Caki2 (cell line): Measurements from ENCODE around the gene SH3YL1. TPM values are rescaled to one million over a fixed set of nuclear protein-coding genes. Genes with fewer than 3 reads are reported as not detected.
"Not testable (repeated sequence)": the region's sequence is repeated elsewhere in the genome, so short reads cannot be mapped to it uniquely, and the experiment has no call there.

ENCODE experiments used
- DNase-seq: peaks from one replicate; pipeline ENCODE4 v3.0.0-alpha.2; 2015; ENCODE audit warnings: low read depth
- in situ Hi-C: cut with HindIII; loops from 2 replicates; pipeline ENCODE4 v1.10.0; 2016; ENCODE audit warnings: low sequenced_read_pairs, low pct_unique_long_range_greater_than_20kb, mixed read lengths
- total RNA-seq: library from RNA; depleted of rRNA; stranded (reverse); fragments of >200 nt; shearing (Covaris generic); gene quantifications from 2 replicates; pipeline ENCODE4 v1.2.3, GENCODE V29; 2014; ENCODE audit warnings: low replicate concordance

Gene SH3YL1
- total RNA-seq, 1 experiment from 2014 or later = 5.7 TPM

DNA sequence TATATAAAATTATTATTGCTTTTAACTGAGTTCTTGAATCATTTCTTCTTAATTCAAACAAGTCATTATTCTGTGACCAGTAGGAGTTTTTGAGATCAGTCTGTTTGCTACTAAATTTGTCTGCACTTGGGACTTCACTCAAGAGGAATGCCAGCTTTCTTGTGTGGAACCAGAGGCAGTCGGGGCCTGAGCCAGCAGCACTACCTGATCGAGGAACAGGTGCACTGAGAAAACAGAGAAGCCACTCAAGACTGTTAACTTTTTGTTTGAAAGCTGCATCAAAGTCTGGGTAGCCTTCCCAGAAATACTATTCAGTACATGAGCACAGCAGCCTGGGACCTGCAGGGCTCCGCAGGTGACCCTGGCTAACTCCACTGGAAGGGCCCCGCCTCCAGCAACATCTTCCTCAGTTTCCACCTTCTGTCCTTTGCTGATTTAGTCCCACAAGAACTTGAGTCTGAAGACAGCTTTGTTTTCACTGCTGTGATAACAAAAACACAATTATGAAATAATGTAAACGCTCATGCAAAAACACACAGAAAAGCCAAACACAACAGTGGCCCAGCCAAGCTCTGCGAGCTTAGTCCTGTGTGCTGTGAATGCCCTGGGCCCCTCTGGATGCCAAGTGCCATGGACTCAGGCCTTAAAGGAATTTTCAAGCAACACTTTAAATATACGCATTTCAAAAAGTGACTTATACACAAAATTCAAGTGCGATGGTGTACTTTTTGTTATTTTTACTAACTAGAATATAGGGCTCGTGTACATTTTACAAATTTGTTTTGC lies 62.0 kb downstream of the SH3YL1 start:
- no peak for DNase-seq
- in situ Hi-C loops = no loop called here

DNA sequence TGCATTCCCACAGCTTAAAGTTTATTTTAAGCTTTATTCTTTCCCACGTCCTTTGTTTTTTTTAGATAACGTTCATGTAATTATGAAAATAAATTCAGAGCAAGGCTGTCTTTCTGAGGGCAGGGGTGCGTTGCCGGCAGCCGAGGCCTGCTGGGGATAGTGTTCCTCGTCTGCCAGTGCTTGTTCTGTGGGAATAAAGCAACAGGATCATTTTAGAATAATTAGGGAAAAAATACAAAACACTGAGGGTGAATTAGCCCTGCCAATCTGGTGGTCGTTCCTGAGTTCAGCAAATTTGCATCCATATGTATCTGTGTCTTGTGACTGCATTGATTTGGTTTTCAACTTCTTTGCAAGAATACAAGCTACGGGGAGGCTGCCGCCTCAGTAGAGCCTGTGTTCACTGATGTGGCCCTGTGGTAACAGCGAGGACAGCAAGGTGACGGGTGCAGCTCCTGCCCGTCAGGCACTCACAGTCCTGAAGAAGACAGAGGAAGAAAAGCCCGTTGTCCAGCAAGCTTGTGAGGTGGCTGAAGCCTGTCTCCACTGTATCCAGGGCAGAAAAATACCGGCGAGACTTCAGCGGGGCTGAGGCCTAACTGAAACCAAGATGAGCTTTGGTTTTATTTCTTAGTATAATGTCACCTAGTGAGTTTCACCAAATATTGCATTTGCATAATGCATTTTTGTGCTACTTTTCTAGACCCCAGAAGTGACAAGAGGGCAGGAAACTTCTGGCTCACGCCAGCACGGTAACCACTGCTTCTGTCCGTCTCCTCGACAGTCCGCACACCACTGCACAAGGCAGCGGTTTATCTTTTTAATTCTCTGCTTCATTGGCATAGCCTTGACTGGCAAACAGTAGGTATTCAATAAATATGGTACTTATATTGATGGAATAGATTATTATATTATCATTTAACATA lies 64.5 kb downstream of the SH3YL1 start:
- in situ Hi-C loops = no loop called here
- no peak for DNase-seq

DNA sequence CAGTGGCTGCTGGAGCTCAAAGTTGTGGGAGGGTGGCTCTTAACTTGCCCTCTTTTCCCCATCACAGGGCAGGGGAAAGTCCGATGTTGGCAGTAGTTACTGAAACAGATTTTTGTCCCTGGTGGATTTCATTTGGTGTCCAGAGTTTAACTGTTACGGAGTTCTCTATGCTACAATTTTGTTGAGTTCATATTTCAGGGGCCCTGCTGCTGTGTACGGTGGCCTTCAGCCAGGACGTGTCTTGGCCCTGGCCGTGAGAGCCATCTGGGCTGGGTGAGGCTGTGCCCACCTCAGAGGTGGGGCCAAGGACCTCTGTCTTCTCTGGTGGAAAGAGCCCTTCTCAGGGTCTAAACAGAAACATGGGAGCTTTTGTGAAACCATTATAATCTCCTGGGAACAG lies 67.4 kb downstream of the SH3YL1 start:
- in situ Hi-C loops = no loop called here
- no peak for DNase-seq

DNA sequence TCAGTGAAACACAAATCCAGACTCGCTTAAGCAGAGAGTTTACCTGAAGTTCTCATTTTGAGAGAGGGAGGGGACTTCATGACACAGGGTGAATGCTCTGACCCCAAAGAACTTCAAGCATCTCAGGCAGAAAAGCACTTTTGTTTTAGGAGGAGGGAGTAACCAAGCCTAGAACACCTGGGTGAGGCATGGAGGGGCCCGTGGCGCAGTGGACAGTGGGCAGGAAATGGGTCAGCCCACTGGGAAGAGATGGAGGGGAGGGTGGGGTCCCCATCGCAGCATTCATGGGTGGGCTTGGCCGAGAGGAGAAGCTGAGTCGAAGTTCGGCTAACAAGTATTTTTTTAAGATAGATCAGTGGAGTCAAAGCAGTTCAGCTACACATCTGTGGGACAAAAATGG lies 67.9 kb downstream of the SH3YL1 start:
- in situ Hi-C loops = no loop called here
- DNase-seq = no peak

DNA sequence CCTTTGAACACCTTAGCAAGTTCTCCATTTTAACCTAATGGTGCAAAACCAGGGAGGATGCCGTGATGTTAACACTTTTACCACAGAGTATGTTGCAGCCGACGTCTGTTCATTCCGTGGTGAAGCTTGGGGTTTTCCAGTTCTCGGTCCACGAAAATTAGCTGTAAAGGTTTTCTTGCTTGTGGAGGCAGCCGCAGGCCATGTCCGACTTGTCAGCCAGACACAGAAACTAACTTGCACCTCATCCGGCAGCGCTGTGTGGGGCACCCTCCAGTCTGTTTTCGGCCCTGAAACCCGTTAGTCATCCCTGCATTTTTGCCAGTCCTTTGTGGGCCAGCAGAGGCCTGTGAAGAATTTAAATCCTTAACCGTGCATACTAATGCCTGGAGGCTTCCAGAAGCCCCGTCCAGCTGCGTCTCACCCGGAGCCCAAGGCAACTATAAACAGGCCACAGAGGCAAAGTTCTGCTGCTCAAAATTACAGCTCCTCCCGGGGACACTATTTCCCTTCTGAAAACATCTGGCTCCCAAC lies 70.6 kb downstream of the SH3YL1 start:
- in situ Hi-C loops = no loop called here
- no peak for DNase-seq

DNA sequence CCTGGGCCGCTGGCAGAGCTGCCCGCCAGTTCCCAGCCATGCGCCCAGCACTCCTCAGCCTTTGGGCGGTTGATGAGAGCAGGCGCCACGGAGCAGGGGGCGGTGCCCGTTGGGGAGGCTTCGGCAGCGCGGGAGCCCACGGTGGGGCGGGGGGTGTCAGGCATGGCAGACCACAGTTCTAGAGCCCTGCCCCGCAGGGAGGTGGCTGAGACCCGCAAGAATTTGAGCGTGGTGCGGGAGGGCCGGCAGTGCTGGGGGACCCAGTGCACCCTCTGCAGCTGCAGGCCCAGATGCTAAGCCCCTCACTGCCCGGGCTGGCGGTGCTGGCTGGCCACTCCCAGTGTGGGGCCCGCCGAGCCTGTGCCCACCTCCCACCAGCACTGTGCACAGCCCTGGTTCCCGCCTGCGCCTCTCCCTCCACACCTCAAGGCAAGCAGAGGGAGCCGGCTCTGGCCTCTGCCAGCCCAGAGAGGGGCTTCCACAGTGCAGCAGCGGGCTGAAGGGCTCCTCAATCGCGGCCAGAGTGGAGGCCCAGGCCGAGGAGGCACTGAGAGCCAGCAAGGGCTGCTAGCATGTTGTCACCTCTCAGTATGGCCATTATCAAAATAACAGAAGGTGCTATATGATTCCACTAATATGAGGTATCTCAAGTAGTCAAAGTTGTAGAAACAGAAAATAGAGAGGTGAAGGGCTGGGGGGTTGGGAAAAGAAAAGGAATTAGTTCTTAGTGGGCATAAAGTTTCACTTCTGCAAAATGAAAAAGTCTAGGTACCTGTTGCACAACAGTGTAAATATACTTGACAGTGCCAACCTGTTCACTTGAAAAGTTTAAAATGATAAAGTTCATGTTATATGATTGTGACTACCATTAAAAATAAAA lies 72.3 kb downstream of the SH3YL1 start:
- DNase-seq = no peak
- in situ Hi-C loops = no loop called here

DNA sequence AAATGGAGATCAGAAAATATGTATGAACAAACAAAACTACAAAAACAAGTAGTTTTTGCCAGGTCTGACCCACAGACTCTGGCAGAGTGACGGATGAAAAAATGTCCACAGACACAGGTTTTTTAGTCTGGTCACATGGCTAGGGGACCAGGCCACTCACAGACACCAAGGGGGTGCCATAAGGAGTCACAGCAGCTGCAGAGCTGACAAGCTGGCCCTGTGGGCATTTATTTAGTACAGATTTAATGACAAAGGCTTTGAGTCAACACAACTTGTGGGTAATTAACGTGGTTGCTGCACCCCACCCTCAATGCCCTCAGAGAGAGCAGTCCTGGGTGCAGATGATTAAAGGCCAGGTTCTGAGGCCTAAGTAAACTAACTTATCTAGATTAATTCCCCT lies 76.0 kb downstream of the SH3YL1 start:
- in situ Hi-C loops = no loop called here
- DNase-seq = no peak

DNA sequence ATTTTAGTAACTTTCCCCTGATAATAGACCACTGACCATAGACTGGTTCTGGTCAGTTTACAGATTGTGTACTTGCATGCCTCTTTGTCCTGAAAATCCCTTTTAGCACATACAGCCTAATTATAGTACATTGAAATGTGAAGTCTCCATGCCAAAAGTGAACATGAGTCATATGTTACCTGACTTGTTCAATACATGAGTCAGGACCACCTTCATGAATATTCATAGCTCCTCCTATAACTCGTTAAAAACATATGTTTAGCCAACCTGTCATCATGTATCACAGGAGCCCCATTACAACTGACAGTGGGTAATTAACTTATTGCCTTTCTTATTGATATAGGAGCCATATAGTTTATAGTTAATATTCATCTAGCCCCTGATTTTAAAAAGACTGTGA lies 78.6 kb downstream of the SH3YL1 start:
- DNase-seq = no peak
- in situ Hi-C loops = no loop called here

DNA sequence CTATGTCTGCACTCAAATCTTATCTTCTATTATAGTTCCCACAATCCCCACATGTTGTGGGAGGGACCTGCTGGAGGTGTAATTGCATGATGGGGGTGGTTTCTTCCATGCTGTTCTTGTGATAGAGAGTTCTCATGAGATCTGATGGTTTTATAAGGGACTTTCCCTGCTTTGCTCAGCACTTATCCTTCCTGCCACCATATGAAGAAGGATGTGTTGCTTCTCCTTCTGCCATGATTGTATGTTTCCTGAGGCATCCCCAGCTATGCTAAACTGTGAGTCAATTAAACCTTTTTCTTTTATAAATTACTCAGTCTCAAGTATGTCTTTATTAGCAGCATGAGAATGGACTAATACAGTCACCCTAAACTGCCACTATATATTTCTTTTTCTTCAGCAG lies 79.1 kb downstream of the SH3YL1 start:
- no peak for DNase-seq
- in situ Hi-C loops = no loop called here

DNA sequence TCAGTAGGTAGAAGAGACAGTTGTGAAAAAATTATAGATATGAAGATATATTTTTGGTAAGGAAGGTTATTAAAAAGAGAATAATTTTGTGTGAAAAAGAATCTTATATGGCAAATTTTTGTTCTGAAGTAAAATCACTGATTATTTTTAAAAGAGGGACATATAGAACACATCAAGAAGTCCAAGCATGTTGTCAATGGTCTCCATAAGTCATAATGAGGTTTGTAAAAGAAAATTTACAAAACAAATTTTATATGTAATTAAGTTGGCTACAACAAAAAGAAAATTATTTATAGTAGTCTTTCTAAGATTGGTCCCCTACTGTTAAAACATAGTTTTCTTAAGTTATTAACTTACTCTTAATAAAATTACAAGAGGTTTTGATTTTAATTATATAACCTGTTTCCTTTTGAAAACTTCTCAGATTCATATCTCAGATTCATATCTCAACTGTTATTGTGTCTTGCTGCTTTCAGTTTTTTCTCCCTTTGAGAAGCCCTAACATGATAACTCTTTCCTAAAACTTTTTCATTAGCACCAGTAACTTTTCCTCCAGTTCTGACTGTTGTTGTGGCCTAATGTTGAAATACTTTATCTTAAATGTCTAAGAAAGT lies 81.2 kb downstream of the SH3YL1 start:
- DNase-seq = no peak
- in situ Hi-C loops = no loop called here

DNA sequence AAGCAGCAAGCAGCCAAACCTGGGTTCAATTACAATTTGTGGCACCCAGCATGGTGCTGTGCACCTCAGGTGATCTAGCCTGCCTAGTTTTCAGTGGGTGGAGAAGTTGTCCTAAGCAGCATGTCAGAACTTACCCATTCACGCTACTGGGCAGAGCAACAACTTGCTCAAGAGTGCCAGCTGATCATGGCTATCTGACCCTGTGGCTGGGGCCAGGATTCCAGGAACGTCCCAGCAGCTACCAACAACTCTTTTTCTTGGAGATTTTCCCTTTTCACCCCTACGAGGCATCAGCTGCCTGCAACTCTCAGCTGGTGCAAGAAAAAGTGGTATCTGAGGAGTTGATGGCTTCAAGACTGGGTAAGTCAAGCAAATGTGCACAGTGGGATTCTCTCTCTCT lies 83.5 kb downstream of the SH3YL1 start:
- no peak for DNase-seq
- in situ Hi-C loops = no loop called here

DNA sequence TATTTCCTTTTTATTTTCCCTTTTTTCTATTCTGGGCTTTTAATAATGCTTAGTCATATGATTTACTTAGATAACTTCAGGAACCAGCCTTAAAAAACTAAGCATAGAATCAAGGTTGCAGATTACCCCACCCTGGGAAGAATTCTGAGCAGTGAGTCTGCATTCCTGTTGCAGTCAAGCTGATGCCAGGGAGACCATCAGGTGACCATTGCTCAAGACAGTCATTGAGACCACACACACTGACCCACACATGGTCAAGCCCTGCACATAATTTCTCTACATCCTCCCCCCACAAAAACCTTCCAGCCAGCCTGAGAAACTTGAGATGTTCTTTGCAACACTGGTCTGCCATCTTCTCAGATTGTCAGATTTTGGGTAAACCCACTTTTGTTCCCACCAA lies 83.9 kb downstream of the SH3YL1 start:
- DNase-seq = peak; percentile 18

DNA sequence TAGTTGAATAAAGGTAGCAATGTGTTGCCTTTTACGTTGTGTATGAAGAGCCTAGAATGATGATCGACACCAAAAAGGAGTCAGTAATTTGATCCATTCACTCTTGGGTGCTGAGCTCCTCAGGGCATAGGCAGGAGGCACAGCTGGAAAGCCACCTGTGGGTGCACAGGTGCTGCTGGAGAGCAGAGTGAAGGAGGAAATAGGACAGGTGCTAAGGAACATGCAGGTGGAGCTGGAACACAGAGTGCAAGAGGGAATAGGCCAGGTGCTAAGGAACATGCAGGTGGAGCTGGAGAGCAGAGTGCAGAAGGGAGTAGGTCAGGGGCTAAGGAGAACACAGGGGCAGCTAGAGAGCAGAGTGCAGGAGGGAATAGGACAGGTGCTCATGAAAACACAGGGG lies 86.1 kb downstream of the SH3YL1 start:
- no peak for DNase-seq
- in situ Hi-C loops = no loop called here

More for the DNA sequence above, 83.9 kb downstream of the SH3YL1 start:
- in situ Hi-C loops = no loop called here

DNA sequence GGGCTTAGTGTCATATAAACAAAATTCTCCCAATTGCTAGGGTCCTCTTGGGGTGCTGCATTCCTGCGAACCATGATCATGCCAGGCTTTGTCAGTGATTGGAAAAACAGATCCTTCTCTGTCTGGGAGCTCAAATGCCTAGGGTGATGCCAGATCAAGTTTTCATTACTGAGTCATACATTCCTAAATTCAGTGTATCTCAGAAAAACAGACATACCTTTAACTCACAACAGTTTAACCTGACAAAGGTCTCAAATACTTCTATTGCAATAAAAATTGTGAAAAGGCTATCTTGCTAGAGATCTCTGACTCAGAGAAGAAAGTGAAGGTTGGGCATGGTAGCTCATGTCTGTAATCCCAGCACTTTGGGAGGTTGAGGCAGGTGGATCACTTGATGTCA lies 86.9 kb downstream of the SH3YL1 start:
- in situ Hi-C loops = no loop called here
- peak; percentile 40 for DNase-seq

DNA sequence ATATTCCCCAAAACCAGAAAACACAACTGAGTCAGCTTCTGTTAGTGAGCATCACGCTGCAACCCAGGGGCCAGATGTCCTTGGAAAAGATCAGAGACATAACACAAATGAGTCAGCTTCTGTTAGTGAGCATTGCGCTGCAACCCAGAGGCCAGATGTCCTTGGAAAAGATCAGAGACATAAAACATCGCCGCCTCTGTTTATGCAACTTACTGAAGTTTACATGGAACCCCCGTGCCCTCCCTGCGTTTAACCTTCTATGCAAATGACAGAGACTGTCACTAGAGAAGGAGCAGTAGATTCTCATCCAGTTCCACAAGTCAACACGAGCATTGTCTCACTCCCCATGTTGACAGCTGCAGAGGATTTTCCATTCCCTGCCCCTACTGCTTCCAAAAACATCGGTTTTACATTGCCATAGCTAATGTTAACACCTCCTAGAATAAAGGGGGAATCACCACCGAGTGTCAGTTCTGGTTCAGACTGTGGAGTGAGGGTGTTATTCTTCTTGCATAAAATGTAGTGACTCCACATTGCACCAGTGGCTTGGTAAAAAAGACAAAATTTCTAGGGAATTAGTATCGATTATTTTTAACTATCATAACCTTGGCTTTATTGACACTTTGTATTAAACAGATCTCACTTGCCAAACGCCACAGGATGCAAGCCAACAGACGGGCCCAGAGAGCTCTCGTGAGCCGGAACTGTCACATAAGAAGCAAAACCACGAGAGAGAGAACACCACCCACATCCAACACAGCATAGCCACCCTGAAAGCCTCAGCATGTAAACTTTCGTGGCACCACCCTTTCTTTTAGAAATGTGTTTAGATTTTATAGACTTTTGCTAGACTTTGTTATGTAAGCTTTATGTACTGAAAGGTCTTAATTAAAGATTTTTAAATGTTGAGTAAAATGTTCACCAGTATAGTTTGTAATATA lies 87.7 kb downstream of the SH3YL1 start:
- DNase-seq = no peak
- in situ Hi-C loops = no loop called here

DNA sequence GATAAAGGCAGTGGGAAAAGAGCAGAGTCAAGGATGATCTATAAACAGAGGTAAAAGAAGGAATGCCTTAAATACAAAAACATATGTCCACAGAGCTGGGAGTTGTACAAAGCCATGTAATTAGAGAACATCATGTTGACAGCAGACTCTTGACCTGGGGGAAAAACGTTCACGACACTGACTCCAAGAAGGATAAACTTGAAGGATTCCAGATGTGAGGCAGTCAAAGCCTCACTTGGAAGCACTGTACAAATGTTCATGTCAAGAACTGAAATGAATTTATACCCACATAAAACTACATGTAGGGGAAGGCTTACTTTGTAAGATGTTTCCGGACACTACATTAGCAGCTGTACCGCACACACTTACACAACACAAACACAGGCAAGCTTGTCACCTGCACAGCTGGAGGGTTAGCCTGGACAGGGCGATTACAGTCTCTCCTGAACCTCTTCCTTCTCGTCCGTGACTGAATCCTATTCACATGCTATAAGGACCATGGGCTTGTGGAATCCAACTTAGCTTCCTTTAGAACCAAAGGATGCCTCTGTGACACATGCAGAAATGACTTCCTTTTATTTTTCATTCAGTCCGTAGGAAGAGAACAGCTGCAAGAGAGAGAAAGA lies 88.6 kb downstream of the SH3YL1 start:
- no peak for DNase-seq
- in situ Hi-C loops = no loop called here

DNA sequence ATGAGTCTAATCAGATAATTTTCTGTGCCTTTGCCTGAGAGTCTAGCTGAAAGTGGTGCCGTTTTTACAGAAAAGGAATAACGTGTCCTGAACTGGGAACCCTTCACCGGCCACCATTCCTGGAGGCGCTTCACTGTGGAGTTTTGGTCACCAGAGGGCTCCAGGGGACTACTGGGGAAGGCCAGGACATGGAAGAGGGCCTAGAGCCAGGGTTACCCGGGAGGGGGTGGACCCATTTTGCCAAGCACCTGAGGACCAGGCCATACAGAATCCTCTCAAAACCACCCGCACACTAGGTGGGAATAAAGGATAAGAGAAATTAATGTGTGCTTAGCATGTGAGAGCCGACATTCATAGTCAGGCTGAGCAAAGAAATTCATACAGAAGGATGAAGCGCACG lies 91.7 kb downstream of the SH3YL1 start:
- in situ Hi-C loops, DNase-seq: not testable (repeated sequence)
